ENCODE results near the gene IFT20. TPM values are rescaled to one million over a fixed set of nuclear protein-coding genes. Genes with fewer than 3 reads are reported as not detected.

Gene IFT20
- total and polyA plus RNA-seq, 2 of the 13 experiments (the other 11 are each of a cell fraction or from before 2014, with no cell fraction given): 28.0 to 37.8 TPM

DNA sequence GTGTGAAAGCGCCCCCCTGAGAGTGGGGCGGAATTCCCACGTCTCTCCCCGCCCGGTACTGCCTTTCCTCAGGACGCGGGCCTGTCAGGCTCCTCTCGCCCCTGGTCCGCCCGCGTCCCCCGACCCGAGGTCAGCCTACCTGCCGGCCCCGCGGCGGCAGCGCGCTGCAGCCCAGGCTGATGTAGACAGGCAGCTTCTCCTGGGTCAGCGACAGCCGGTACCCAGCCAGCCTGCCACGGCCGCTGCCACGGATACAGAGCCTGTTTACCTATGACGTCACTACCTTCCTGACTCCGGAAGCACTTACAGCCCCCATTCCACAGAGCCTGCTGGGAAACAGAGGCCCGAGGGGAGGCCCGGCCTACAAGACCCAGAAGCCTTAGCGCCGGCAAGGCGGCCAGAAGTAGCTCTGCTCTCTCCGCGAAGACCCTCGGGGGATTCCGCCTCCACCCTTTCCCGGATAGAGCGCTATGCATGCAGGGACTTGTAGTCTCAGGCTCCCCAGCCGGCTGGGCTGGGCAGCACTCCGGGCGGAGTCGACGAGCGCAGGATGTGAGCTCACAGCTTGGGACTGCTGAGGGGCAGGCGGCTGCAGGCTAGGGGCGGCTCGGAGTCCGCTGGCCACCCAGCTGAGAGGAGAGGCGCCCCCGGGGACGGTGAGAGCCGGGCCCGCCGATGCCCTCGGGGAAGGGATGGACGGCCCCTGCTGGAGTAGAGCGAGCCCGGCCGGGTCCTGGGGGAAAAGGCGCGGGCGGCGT lies at the start of gene IFT20, which contains the start of gene TNFAIP1 (continued):
- TF ChIP-seq, protein P1, sequence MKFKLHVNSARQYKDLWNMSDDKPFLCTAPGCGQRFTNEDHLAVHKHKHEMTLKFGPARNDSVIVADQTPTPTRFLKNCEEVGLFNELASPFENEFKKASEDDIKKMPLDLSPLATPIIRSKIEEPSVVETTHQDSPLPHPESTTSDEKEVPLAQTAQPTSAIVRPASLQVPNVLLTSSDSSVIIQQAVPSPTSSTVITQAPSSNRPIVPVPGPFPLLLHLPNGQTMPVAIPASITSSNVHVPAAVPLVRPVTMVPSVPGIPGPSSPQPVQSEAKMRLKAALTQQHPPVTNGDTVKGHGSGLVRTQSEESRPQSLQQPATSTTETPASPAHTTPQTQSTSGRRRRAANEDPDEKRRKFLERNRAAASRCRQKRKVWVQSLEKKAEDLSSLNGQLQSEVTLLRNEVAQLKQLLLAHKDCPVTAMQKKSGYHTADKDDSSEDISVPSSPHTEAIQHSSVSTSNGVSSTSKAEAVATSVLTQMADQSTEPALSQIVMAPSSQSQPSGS (CRISPR knock-in tag; IDR thresholded peaks at IDR 0.05): peak; percentile 100
- peak; percentile 85 for TF ChIP-seq SP4 (CRISPR knock-in tag; IDR thresholded peaks at IDR 0.05)
- no peak for TF ChIP-seq GPN1 (CRISPR knock-in tag; IDR thresholded peaks at IDR 0.05; ENCODE audit: borderline replicate concordance)
- TF ChIP-seq POLR2AphosphoS5 (IDR thresholded peaks at IDR 0.05; ENCODE audit: low read depth, low read length): peak; percentile 67
- TF ChIP-seq ZFP90 (CRISPR knock-in tag; IDR thresholded peaks at IDR 0.05; ENCODE audit: borderline replicate concordance): peak; percentile 79; the same call in 1 of the 2 replicates
- TF ChIP-seq, protein P2, sequence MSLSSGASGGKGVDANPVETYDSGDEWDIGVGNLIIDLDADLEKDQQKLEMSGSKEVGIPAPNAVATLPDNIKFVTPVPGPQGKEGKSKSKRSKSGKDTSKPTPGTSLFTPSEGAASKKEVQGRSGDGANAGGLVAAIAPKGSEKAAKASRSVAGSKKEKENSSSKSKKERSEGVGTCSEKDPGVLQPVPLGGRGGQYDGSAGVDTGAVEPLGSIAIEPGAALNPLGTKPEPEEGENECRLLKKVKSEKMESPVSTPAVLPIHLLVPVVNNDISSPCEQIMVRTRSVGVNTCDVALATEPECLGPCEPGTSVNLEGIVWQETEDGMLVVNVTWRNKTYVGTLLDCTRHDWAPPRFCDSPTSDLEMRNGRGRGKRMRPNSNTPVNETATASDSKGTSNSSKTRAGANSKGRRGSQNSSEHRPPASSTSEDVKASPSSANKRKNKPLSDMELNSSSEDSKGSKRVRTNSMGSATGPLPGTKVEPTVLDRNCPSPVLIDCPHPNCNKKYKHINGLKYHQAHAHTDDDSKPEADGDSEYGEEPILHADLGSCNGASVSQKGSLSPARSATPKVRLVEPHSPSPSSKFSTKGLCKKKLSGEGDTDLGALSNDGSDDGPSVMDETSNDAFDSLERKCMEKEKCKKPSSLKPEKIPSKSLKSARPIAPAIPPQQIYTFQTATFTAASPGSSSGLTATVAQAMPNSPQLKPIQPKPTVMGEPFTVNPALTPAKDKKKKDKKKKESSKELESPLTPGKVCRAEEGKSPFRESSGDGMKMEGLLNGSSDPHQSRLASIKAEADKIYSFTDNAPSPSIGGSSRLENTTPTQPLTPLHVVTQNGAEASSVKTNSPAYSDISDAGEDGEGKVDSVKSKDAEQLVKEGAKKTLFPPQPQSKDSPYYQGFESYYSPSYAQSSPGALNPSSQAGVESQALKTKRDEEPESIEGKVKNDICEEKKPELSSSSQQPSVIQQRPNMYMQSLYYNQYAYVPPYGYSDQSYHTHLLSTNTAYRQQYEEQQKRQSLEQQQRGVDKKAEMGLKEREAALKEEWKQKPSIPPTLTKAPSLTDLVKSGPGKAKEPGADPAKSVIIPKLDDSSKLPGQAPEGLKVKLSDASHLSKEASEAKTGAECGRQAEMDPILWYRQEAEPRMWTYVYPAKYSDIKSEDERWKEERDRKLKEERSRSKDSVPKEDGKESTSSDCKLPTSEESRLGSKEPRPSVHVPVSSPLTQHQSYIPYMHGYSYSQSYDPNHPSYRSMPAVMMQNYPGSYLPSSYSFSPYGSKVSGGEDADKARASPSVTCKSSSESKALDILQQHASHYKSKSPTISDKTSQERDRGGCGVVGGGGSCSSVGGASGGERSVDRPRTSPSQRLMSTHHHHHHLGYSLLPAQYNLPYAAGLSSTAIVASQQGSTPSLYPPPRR (CRISPR knock-in tag; IDR thresholded peaks at IDR 0.05; ENCODE audit: borderline replicate concordance): peak; percentile 43
- peak; percentile 100 for TF ChIP-seq ZNF143 (CRISPR knock-in tag; IDR thresholded peaks at IDR 0.05)
- TF ChIP-seq, protein P3, sequence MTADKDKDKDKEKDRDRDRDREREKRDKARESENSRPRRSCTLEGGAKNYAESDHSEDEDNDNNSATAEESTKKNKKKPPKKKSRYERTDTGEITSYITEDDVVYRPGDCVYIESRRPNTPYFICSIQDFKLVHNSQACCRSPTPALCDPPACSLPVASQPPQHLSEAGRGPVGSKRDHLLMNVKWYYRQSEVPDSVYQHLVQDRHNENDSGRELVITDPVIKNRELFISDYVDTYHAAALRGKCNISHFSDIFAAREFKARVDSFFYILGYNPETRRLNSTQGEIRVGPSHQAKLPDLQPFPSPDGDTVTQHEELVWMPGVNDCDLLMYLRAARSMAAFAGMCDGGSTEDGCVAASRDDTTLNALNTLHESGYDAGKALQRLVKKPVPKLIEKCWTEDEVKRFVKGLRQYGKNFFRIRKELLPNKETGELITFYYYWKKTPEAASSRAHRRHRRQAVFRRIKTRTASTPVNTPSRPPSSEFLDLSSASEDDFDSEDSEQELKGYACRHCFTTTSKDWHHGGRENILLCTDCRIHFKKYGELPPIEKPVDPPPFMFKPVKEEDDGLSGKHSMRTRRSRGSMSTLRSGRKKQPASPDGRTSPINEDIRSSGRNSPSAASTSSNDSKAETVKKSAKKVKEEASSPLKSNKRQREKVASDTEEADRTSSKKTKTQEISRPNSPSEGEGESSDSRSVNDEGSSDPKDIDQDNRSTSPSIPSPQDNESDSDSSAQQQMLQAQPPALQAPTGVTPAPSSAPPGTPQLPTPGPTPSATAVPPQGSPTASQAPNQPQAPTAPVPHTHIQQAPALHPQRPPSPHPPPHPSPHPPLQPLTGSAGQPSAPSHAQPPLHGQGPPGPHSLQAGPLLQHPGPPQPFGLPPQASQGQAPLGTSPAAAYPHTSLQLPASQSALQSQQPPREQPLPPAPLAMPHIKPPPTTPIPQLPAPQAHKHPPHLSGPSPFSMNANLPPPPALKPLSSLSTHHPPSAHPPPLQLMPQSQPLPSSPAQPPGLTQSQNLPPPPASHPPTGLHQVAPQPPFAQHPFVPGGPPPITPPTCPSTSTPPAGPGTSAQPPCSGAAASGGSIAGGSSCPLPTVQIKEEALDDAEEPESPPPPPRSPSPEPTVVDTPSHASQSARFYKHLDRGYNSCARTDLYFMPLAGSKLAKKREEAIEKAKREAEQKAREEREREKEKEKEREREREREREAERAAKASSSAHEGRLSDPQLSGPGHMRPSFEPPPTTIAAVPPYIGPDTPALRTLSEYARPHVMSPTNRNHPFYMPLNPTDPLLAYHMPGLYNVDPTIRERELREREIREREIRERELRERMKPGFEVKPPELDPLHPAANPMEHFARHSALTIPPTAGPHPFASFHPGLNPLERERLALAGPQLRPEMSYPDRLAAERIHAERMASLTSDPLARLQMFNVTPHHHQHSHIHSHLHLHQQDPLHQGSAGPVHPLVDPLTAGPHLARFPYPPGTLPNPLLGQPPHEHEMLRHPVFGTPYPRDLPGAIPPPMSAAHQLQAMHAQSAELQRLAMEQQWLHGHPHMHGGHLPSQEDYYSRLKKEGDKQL (CRISPR knock-in tag; IDR thresholded peaks at IDR 0.05; ENCODE audit: low read depth): 0 out of 2 replicates have a peak, but pooled peaks have one; percentile 11

All from HepG2 (cell line).